Measurements from ENCODE around the gene PHF21A.

GRCh38 chr11:46114961-46115360, 6.3 kb downstream of the PHF21A start:
- TF ChIP-seq, protein P1, sequence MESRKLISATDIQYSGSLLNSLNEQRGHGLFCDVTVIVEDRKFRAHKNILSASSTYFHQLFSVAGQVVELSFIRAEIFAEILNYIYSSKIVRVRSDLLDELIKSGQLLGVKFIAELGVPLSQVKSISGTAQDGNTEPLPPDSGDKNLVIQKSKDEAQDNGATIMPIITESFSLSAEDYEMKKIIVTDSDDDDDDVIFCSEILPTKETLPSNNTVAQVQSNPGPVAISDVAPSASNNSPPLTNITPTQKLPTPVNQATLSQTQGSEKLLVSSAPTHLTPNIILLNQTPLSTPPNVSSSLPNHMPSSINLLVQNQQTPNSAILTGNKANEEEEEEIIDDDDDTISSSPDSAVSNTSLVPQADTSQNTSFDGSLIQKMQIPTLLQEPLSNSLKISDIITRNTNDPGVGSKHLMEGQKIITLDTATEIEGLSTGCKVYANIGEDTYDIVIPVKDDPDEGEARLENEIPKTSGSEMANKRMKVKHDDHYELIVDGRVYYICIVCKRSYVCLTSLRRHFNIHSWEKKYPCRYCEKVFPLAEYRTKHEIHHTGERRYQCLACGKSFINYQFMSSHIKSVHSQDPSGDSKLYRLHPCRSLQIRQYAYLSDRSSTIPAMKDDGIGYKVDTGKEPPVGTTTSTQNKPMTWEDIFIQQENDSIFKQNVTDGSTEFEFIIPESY (IDR thresholded peaks at IDR 0.05) = no peak
- TF ChIP-seq, protein P2, sequence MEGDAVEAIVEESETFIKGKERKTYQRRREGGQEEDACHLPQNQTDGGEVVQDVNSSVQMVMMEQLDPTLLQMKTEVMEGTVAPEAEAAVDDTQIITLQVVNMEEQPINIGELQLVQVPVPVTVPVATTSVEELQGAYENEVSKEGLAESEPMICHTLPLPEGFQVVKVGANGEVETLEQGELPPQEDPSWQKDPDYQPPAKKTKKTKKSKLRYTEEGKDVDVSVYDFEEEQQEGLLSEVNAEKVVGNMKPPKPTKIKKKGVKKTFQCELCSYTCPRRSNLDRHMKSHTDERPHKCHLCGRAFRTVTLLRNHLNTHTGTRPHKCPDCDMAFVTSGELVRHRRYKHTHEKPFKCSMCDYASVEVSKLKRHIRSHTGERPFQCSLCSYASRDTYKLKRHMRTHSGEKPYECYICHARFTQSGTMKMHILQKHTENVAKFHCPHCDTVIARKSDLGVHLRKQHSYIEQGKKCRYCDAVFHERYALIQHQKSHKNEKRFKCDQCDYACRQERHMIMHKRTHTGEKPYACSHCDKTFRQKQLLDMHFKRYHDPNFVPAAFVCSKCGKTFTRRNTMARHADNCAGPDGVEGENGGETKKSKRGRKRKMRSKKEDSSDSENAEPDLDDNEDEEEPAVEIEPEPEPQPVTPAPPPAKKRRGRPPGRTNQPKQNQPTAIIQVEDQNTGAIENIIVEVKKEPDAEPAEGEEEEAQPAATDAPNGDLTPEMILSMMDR (IDR thresholded peaks at IDR 0.05; ENCODE audit: low read depth, low read length, missing input control) = no peak
- TF ChIP-seq RAD21 (IDR thresholded peaks at IDR 0.05) (no peak), YY1 (IDR thresholded peaks at IDR 0.05) (no peak), REST (IDR thresholded peaks at IDR 0.05) (no peak), MAX (IDR thresholded peaks at IDR 0.05) (no peak), RXRA (IDR thresholded peaks at IDR 0.05) (no peak), SP1 (IDR thresholded peaks at IDR 0.05) (no peak), NR2F2 (IDR thresholded peaks at IDR 0.05) (no peak), JUND (IDR thresholded peaks at IDR 0.05) (no peak)
- TF ChIP-seq, protein P3, sequence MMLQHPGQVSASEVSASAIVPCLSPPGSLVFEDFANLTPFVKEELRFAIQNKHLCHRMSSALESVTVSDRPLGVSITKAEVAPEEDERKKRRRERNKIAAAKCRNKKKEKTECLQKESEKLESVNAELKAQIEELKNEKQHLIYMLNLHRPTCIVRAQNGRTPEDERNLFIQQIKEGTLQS (IDR thresholded peaks at IDR 0.05) = no peak
